ENCODE results near the gene CDK14. TPM values are rescaled to one million over a fixed set of nuclear protein-coding genes. Genes with fewer than 3 reads are reported as not detected.

The CDK14 gene
- polyA plus RNA-seq, 3 donors = 1.7 to 2.5 (median 2.1) TPM

GRCh38 chr7:90752051-90752450, 155.9 kb downstream of the CDK14 start:
- Mint-ChIP-seq H3K27ac (no peak overlapping the region), H3K36me3 (peaks cover 0 to 27% of the 10 kb centered on the region in 2 donors), H3K9me3 (peaks cover 0 to 4% (median 0%) of the 10 kb centered on the region in 7 donors), H3K27me3 (ENCODE audit: low read depth in 3 of 3) (peaks cover 0 to 2% (median 0%) of the 10 kb centered on the region in 3 donors), H3K4me1 (peaks cover 1% of the 10 kb centered on the region), H3K4me3 (no peak overlapping the region)
- no peak overlapping the region for H3K9ac ChIP-seq (ENCODE audit: insufficient read depth, low read length, poor library complexity, severe bottlenecking)
- intact Hi-C loops (cut with micrococcal nuclease) = no loop called here
- no peaks in the 10 kb centered on the region for H3K27me3 ChIP-seq (ENCODE audit: control insufficient read depth in 2 of 2, insufficient read depth in 2 of 2, low read length in 2 of 2)
- H3K4me1 ChIP-seq (ENCODE audit: control insufficient read depth in 1 of 2, insufficient read depth in 2 of 2, low read length in 2 of 2) = no peaks in the 10 kb centered on the region
- no peak overlapping the region for H3K4me3 ChIP-seq (replicated peaks in 1 of 3; ENCODE audit: low read depth in 2 of 3, low read length in 3 of 3)
- H4K20me1 ChIP-seq (ENCODE audit: insufficient read depth, low read length) = no peaks in the 10 kb centered on the region
- H3K36me3 ChIP-seq (replicated peaks in 1 of 2; ENCODE audit: control insufficient read depth in 1 of 2, insufficient read depth in 2 of 2, low read length in 2 of 2) = peaks cover 0 to 9% of the 10 kb centered on the region in 2 donors
- DNase-seq = no peak
- H2AFZ ChIP-seq (ENCODE audit: insufficient read depth, low read depth, low read length, poor library complexity, severe bottlenecking) = no peak overlapping the region
- no peak overlapping the region for H3K27ac ChIP-seq (ENCODE audit: low read depth in 1 of 2, low read length in 2 of 2)
- no peak for TF ChIP-seq CTCF (IDR thresholded peaks at IDR 0.05)
- H3K79me2 ChIP-seq (ENCODE audit: insufficient read depth, low read length) = no peaks in the 10 kb centered on the region
- WGBS (ENCODE audit: insufficient coverage) = 92% methylated on average over 1 of the region's 1 CpG
- H3K4me2 ChIP-seq (replicated peaks; ENCODE audit: extremely low read depth, low read length, poor library complexity, severe bottlenecking) = no peak overlapping the region
- H3K9me3 ChIP-seq (replicated peaks in 1 of 2; ENCODE audit: control insufficient read depth in 1 of 2, insufficient read depth in 1 of 2, low read length in 2 of 2) = no peaks in the 10 kb centered on the region

- intact Hi-C loops (cut with micrococcal nuclease) = no loop called here
- no peak overlapping the region for H2AFZ ChIP-seq (ENCODE audit: insufficient read depth, low read depth, low read length, poor library complexity, severe bottlenecking)
- no peak for TF ChIP-seq CTCF (IDR thresholded peaks at IDR 0.05)
- DNase-seq = no peak
- H3K9me3 Mint-ChIP-seq = peaks cover 0 to 4% (median 0%) of the 10 kb centered on the region in 7 donors
- H3K27ac Mint-ChIP-seq = no peak overlapping the region
- H3K9ac ChIP-seq (ENCODE audit: insufficient read depth, low read length, poor library complexity, severe bottlenecking) = no peak overlapping the region
- H3K27me3 Mint-ChIP-seq (ENCODE audit: low read depth in 3 of 3) = peaks cover 0 to 2% (median 0%) of the 10 kb centered on the region in 3 donors
- no peaks in the 10 kb centered on the region for H3K79me2 ChIP-seq (ENCODE audit: insufficient read depth, low read length)
- WGBS (ENCODE audit: insufficient coverage) = no CpG with 5 or more reads among the region's 3 CpGs
- no peaks in the 10 kb centered on the region for H3K4me1 ChIP-seq (ENCODE audit: control insufficient read depth in 1 of 2, insufficient read depth in 2 of 2, low read length in 2 of 2)
- no peaks in the 10 kb centered on the region for H4K20me1 ChIP-seq (ENCODE audit: insufficient read depth, low read length)
- no peak overlapping the region for H3K4me3 ChIP-seq (replicated peaks in 1 of 3; ENCODE audit: low read depth in 2 of 3, low read length in 3 of 3)
- no peak overlapping the region for H3K4me2 ChIP-seq (replicated peaks; ENCODE audit: extremely low read depth, low read length, poor library complexity, severe bottlenecking)
- H3K27me3 ChIP-seq (ENCODE audit: control insufficient read depth in 2 of 2, insufficient read depth in 2 of 2, low read length in 2 of 2) = no peaks in the 10 kb centered on the region
- H3K4me1 Mint-ChIP-seq = peaks cover 1% of the 10 kb centered on the region
- H3K9me3 ChIP-seq (replicated peaks in 1 of 2; ENCODE audit: control insufficient read depth in 1 of 2, insufficient read depth in 1 of 2, low read length in 2 of 2) = no peaks in the 10 kb centered on the region
- H3K36me3 ChIP-seq (replicated peaks in 1 of 2; ENCODE audit: control insufficient read depth in 1 of 2, insufficient read depth in 2 of 2, low read length in 2 of 2) = no peaks in the 10 kb centered on the region
- no peak overlapping the region for H3K27ac ChIP-seq (ENCODE audit: low read depth in 1 of 2, low read length in 2 of 2)
- peaks cover 3 to 5% of the 10 kb centered on the region in 2 donors for H3K36me3 Mint-ChIP-seq
- H3K4me3 Mint-ChIP-seq = no peak overlapping the region
Observed at GRCh38 chr7:90755041-90755440, 158.9 kb downstream of the CDK14 start.
